A549 (cell line): ENCODE results near the gene TXNRD1. TPM values are rescaled to one million over a fixed set of nuclear protein-coding genes. Genes with fewer than 3 reads are reported as not detected.
A peak's percentile ranks its signal among the peaks of the same experiment; 100 is the strongest.

Source experiments
- ATAC-seq, 2 experiments: fragments of 200-7000 bp in 1 of 2; fragments of >200 bp in 1 of 2; cut with Nextera tagmentation in 1 of 2; cut with Tn5 transposase in 1 of 2; 3 replicates each; pipeline versions ENCODE4 v1.8.0 to v1.9.1; 2018 to 2020; ENCODE audit warnings: mild to moderate bottlenecking in 1 of 2, moderate library complexity in 1 of 2
- CTCF ChIA-PET: fragments of 300-600 bp; sonication (Branson Sonifier 250); formaldehyde crosslinking; extraction: SDS; loops from one replicate; lab custom pipeline; 2021; ENCODE audit warnings: antibody characterized with exemption, inconsistent platforms; lab: Yijun Ruan, JAX
- POLR2A ChIA-PET: fragments of 350-600 bp; formaldehyde crosslinking; extraction: SDS; loops from one replicate; lab custom pipeline; 2021; ENCODE audit warnings: antibody characterized with exemption, inconsistent platforms; lab: Yijun Ruan, JAX
- DNase-seq, 2 experiments: peaks; one replicate each; pipeline versions ENCODE4 v3.0.0 to v3.0.0-alpha.2; 2011 to 2016; ENCODE audit warnings: low read depth in 1 of 2, low spot score in 1 of 2
- FAIRE-seq: peaks from 2 replicates; lab custom pipeline; 2011; peaks lifted over from hg19 to GRCh38; lab: Jason Lieb, UNC
- H3K27ac ChIP-seq, 2 experiments: fragments of >200 bp; sonication (Bioruptor Twin); formaldehyde crosslinking; 3 replicates each; pipeline ENCODE4 v1.5.1; 2016 to 2017
- H3K4me1 ChIP-seq: fragments of >200 bp; sonication (Bioruptor Twin); formaldehyde crosslinking; 3 replicates; pipeline ENCODE4 v1.6.1; 2016
- H3K4me2 ChIP-seq: fragments of >200 bp; sonication (Bioruptor Twin); formaldehyde crosslinking; 3 replicates; pipeline ENCODE4 v1.6.1; 2016
- H3K4me3 ChIP-seq: fragments of >200 bp; sonication (Bioruptor Twin); formaldehyde crosslinking; 3 replicates; pipeline ENCODE4 v1.5.1; 2016
- H3K9me3 ChIP-seq: fragments of >200 bp; sonication (Bioruptor Twin); formaldehyde crosslinking; 3 replicates; pipeline ENCODE4 v1.6.1; 2016
- BCL3 ChIP-seq: fragments of >200 bp; sonication (Bioruptor Twin); formaldehyde crosslinking; IDR thresholded peaks from 3 replicates; pipeline ENCODE4 v1.6.1; 2016
- CBX8 ChIP-seq: fragments of 200-600 bp; sonication (generic); IDR thresholded peaks from 2 replicates; pipeline ENCODE4 v1.6.1; 2016
- CEBPB ChIP-seq, 2 experiments: fragments of >200 bp in 1 of 2; sonication (Bioruptor Twin) in 1 of 2; formaldehyde crosslinking in 1 of 2; IDR thresholded peaks; 2 replicates each; pipeline ENCODE4 v1.6.1; 2012 to 2016
- CHD2 ChIP-seq: fragments of 150-350 bp; IDR thresholded peaks from 2 replicates; pipeline ENCODE4 v1.6.1; 2014; ENCODE audit warnings: low read length; ENCODE audit not compliant: partially characterized antibody
- E2F6 ChIP-seq: IDR thresholded peaks from 2 replicates; pipeline ENCODE4 v1.6.1; 2012; ENCODE audit warnings: low read depth, borderline replicate concordance
- EHF ChIP-seq: fragments of 250-450 bp; sonication (Bioruptor Pico); IDR thresholded peaks from 2 replicates; pipeline ENCODE4 v1.5.0; 2020; ENCODE audit warnings: mild to moderate bottlenecking
- ESRRA ChIP-seq: fragments of 150-350 bp; IDR thresholded peaks from 2 replicates; pipeline ENCODE4 v1.6.1; 2014; ENCODE audit warnings: mild to moderate bottlenecking, low read length, borderline replicate concordance
- FOXS1 ChIP-seq: fragments of 250-450 bp; sonication (Bioruptor Pico); IDR thresholded peaks from 2 replicates; pipeline ENCODE4 v1.5.0; 2020; ENCODE audit warnings: mild to moderate bottlenecking, moderate library complexity
- GATA3 ChIP-seq: IDR thresholded peaks from 2 replicates; pipeline ENCODE4 v1.6.1; 2012; ENCODE audit warnings: borderline replicate concordance
- HES2 ChIP-seq: fragments of >200 bp; sonication (Bioruptor Twin); formaldehyde crosslinking; IDR thresholded peaks from 2 replicates; pipeline ENCODE4 v1.6.1; 2016
- HMGXB4 ChIP-seq: fragments of 250-450 bp; sonication (Bioruptor Pico); IDR thresholded peaks from 2 replicates; pipeline ENCODE4 v1.5.0; 2021; ENCODE audit warnings: mild to moderate bottlenecking, moderate library complexity, borderline replicate concordance
- HOXB13 ChIP-seq: fragments of 250-450 bp; sonication (Bioruptor Pico); IDR thresholded peaks from 2 replicates; pipeline ENCODE4 v1.5.0; 2020; ENCODE audit warnings: low read depth, mild to moderate bottlenecking, moderate library complexity
- HOXB5 ChIP-seq: fragments of 250-450 bp; sonication (Bioruptor Pico); IDR thresholded peaks from 2 replicates; pipeline ENCODE4 v1.5.0; 2020; ENCODE audit warnings: mild to moderate bottlenecking, moderate library complexity
- KDM1A ChIP-seq: fragments of 200-600 bp; sonication (generic); IDR thresholded peaks from 2 replicates; pipeline ENCODE4 v1.6.1; 2016; ENCODE audit warnings: low read depth, mild to moderate bottlenecking
- MAFK ChIP-seq: fragments of 450-650 bp; IDR thresholded peaks from 2 replicates; pipeline ENCODE4 v1.6.1; 2014; ENCODE audit not compliant: partially characterized antibody
- MAZ ChIP-seq: fragments of 150-350 bp; IDR thresholded peaks from 2 replicates; pipeline ENCODE4 v1.6.1; 2014; ENCODE audit warnings: antibody characterized with exemption, low read depth, low read length, borderline replicate concordance
- NPAS2 ChIP-seq: fragments of 250-450 bp; sonication (Bioruptor Pico); IDR thresholded peaks from 2 replicates; pipeline ENCODE4 v1.8.0; 2022; ENCODE audit warnings: mild to moderate bottlenecking, moderate library complexity, borderline replicate concordance
- NR3C1 ChIP-seq: fragments of >200 bp; sonication (Bioruptor Twin); formaldehyde crosslinking; IDR thresholded peaks from 3 replicates; pipeline ENCODE4 v1.6.1; 2017
- PBX3 ChIP-seq: IDR thresholded peaks from 2 replicates; pipeline ENCODE4 v1.6.1; 2012
- POLR2A ChIP-seq: IDR thresholded peaks from 2 replicates; pipeline ENCODE4 v1.6.1; 2012; ENCODE audit warnings: mild to moderate bottlenecking, low read length
- RAD21 ChIP-seq, 2 experiments: fragments of >200 bp in 1 of 2; sonication (Bioruptor Twin) in 1 of 2; formaldehyde crosslinking in 1 of 2; IDR thresholded peaks in 1 of 2; conservative IDR thresholded peaks in 1 of 2; 2 replicates in 1 of 2; 3 replicates in 1 of 2; pipeline ENCODE4 v1.6.1; 2012 to 2018; ENCODE audit warnings: inconsistent platforms in 1 of 2
- REST ChIP-seq: fragments of 200-600 bp; sonication (generic); IDR thresholded peaks from 2 replicates; pipeline ENCODE4 v1.6.1; 2016; ENCODE audit warnings: antibody characterized with exemption, mild to moderate bottlenecking, moderate library complexity
- ZC3H11A ChIP-seq: fragments of 450-650 bp; IDR thresholded peaks from 2 replicates; pipeline ENCODE4 v1.6.1; 2014; ENCODE audit warnings: antibody characterized with exemption, mild to moderate bottlenecking
- ZNF302 ChIP-seq: fragments of 250-450 bp; sonication (Bioruptor Pico); IDR thresholded peaks from 2 replicates; pipeline ENCODE4 v1.9.0; 2021; ENCODE audit warnings: inconsistent platforms, mild to moderate bottlenecking, moderate library complexity
- WGBS: methylation state at CpG from one replicate; pipeline ENCODE4 v1.1.6; 2017; ENCODE audit errors: missing lambda C conversion rate; 5-methylcytosine and 5-hydroxymethylcytosine counted together
- polyA plus RNA-seq, 4 experiments: library from polyadenylated mRNA; depleted of rRNA in 3 of 4; stranded (reverse); fragments of >200 nt; fragmentation: RNase III in 1 of 4; extraction: RNeasy Plus Mini Kit Qiagen cat#74134 plus additional on column Dnase treatment in 1 of 4; gene quantifications; 2 replicates in 3 of 4; 3 replicates in 1 of 4; pipeline ENCODE4 v1.2.3, GENCODE V29; 2011 to 2017

Gene TXNRD1
- polyA plus RNA-seq, 2 of the 4 experiments (the other 2 are of a cell fraction): 899 to 1,230 TPM

- Histone ChIP-seq H3K27ac (no peak overlapping the region), H3K4me2 (no peak overlapping the region), H3K9me3 (peaks cover 33% of the 10 kb centered on the region), H3K4me1 (no peaks in the 10 kb centered on the region), H3K4me3 (no peak overlapping the region)
- POLR2A ChIA-PET: no interaction called here
- CTCF ChIA-PET: interaction anchor here (2.0 kb wide), 1 partner anchor 22 kb away, joined by 5 read pairs; the partner anchor contains the start of gene TXNRD1
- 90% methylated on average over 8 of the region's 8 CpGs for WGBS
- TF ChIP-seq CEBPB (IDR thresholded peaks at IDR 0.05) (no peak), NPAS2 (CRISPR knock-in tag) (no peak), RAD21 (conservative IDR thresholded peaks at IDR 0.05 in 1 of 2, IDR thresholded peaks at IDR 0.05 in 1 of 2) (no peak), MAFK (peak; percentile 33)
- no peak for ATAC-seq
- FAIRE-seq: no peak
- no peak for DNase-seq
Observed at GRCh38 chr12:104237930-104238329, 22.4 kb downstream of the TXNRD1 start.

- no peak; a peak in 1 of 6 replicates for ATAC-seq
- TF ChIP-seq E2F6 (no peak), CBX8 (no peak), GATA3 (no peak), NR3C1 (no peak), ZC3H11A (no peak), CHD2 (no peak), KDM1A (no peak), HES2 (no peak), BCL3 (no peak), HMGXB4 (CRISPR knock-in tag) (no peak), POLR2A (no peak), ESRRA (no peak), HOXB13 (CRISPR knock-in tag) (no peak)
- ChIA-PET CTCF (interaction anchor here (0.6 to 4.4 kb wide), 2 partner anchors 15 to 20 kb away, joined by 4 to 15 read pairs; no protein-coding TSS in a partner anchor), POLR2A (interaction anchor here (0.7 to 0.8 kb wide), 2 partner anchors 44 to 53 kb away, joined by 4 read pairs; no protein-coding TSS in a partner anchor)
- no peak for DNase-seq
- no peak for FAIRE-seq
- H3K27ac ChIP-seq: no peak overlapping the region
- H3K4me1 ChIP-seq: 0 out of 3 replicates have a peak, but pooled peaks cover 4% of the 10 kb centered on the region
- 60% methylated on average over 3 of the region's 3 CpGs for WGBS
- H3K9me3 ChIP-seq: no peaks in the 10 kb centered on the region
- no peak overlapping the region for H3K4me2 ChIP-seq
- no peak overlapping the region for H3K4me3 ChIP-seq
Observed at GRCh38 chr12:104242546-104243206, 27.1 kb downstream of the TXNRD1 start.

GRCh38 chr12:104243551-104243950 lies 28.0 kb downstream of the TXNRD1 start:
- H3K4me1 ChIP-seq: peaks cover 10% of the 10 kb centered on the region; the same call in 1 of the 3 replicates
- H3K27ac ChIP-seq: peak overlapping the region in 1 of 2 experiments; percentile 15; a peak in 1 of 6 replicates
- no peak overlapping the region for H3K4me3 ChIP-seq
- CTCF ChIA-PET: interaction anchor here (4.4 kb wide), 1 partner anchor 21 kb away, joined by 15 read pairs; no protein-coding TSS in a partner anchor
- no peak for FAIRE-seq
- no peaks in the 10 kb centered on the region for H3K9me3 ChIP-seq
- 59% methylated on average over 4 of the region's 4 CpGs for WGBS
- POLR2A ChIA-PET: interaction anchor here (1.0 kb wide), 1 partner anchor 24 kb away, joined by 3 read pairs; no protein-coding TSS in a partner anchor
- H3K4me2 ChIP-seq: 0 out of 3 replicates have a peak overlapping the region, but pooled peaks have one; percentile 14
- peak in 1 of 2 experiments; percentile 39; a peak in 3 of 6 replicates for ATAC-seq
- no peak for DNase-seq
- no peak for TF ChIP-seq CBX8
- no peak for TF ChIP-seq HOXB5 (CRISPR knock-in tag)
- TF ChIP-seq PBX3: no peak
- no peak for TF ChIP-seq ESRRA
- no peak for TF ChIP-seq CHD2
- no peak for TF ChIP-seq FOXS1
- no peak for TF ChIP-seq REST
- TF ChIP-seq EHF: no peak
- no peak for TF ChIP-seq MAZ
- TF ChIP-seq ZNF302: no peak
